Measurements from ENCODE around the gene MMP21. TPM values are rescaled to one million over a fixed set of nuclear protein-coding genes. Genes with fewer than 3 reads are reported as not detected.

MMP21 gene
- total and polyA plus RNA-seq, 2 experiments from 2014 or later: not detected

- no peaks in the 10 kb centered on the region for H3K4me1 ChIP-seq (ENCODE audit: insufficient read depth)
- DNase-seq (ENCODE audit: low spot score) (no peak), ATAC-seq (no peak)
- no peaks in the 10 kb centered on the region for H4K20me1 ChIP-seq (replicated peaks; ENCODE audit: insufficient read depth)
- H2AFZ ChIP-seq: no peak overlapping the region
- H3K27ac ChIP-seq (ENCODE audit: low read depth): no peak overlapping the region
- no peak overlapping the region for H3K4me2 ChIP-seq
- Mint-ChIP-seq H3K27ac (no peak overlapping the region), H3K36me3 (ENCODE audit: low read depth) (peaks cover 3% of the 10 kb centered on the region; the same call in 1 of the 3 replicates), H3K4me1 (no peaks in the 10 kb centered on the region; the same call in 1 of the 3 replicates), H3K4me3 (no peak overlapping the region), H3K9me3 (no peaks in the 10 kb centered on the region; the same call in 2 of the 3 replicates), H3K27me3 (ENCODE audit: insufficient read depth, low read depth, poor library complexity) (peaks cover 3% of the 10 kb centered on the region)
- H3K36me3 ChIP-seq (ENCODE audit: insufficient read depth): no peaks in the 10 kb centered on the region
- no peak for TF ChIP-seq EZH2 (IDR thresholded peaks at IDR 0.05; ENCODE audit: low read depth, unreplicated experiment)
- no peak for TF ChIP-seq CREB1 (CRISPR knock-in tag; IDR thresholded peaks at IDR 0.05; ENCODE audit: low read depth)
- no peak for TF ChIP-seq CTCF (conservative IDR thresholded peaks at IDR 0.05; ENCODE audit: low read depth in 2 of 2)
- H3K27me3 ChIP-seq (ENCODE audit: insufficient read depth): no peaks in the 10 kb centered on the region
- H3K4me3 ChIP-seq: no peak overlapping the region
- no peaks in the 10 kb centered on the region for H3K79me2 ChIP-seq (replicated peaks; ENCODE audit: insufficient read depth)
- no peaks in the 10 kb centered on the region for H3K9me2 ChIP-seq (ENCODE audit: insufficient read depth)
- no peaks in the 10 kb centered on the region for H3F3A ChIP-seq (replicated peaks; ENCODE audit: low read depth)
These were observed 10.2 kb upstream of the MMP21 start for GRCh38 chr10:125785791-125786190.

DNA sequence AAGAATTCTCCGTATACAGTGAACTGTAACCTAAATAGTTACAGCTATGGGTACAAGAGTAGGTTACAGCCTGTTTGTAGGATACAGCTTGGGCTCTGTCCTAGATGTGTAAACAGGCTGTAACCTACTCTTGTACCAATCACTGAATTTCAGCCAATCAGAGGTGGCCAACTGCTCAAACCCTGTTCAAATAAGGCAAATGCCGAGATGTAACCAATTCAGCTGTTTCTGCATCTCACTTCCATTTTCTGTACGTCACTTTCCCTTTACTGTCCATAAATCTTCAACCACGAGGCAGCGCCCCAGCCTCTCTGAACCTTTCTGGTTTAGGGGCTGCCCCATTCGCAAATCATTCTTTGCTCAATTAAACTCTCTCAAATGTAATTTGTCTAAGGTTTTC lies 8.3 kb upstream of the MMP21 start:
- Histone ChIP-seq H3K27ac (ENCODE audit: low read depth) (no peak overlapping the region), H3K27me3 (ENCODE audit: insufficient read depth) (no peaks in the 10 kb centered on the region), H3K4me3 (no peak overlapping the region), H3K36me3 (ENCODE audit: insufficient read depth) (no peaks in the 10 kb centered on the region), H3K4me1 (ENCODE audit: insufficient read depth) (no peaks in the 10 kb centered on the region), H3K4me2 (no peak overlapping the region), H3K79me2 (replicated peaks; ENCODE audit: insufficient read depth) (no peaks in the 10 kb centered on the region), H3K9me2 (ENCODE audit: insufficient read depth) (no peaks in the 10 kb centered on the region), H3F3A (replicated peaks; ENCODE audit: low read depth) (no peaks in the 10 kb centered on the region), H4K20me1 (replicated peaks; ENCODE audit: insufficient read depth) (no peaks in the 10 kb centered on the region), H2AFZ (no peak overlapping the region)
- Mint-ChIP-seq H3K27ac (no peak overlapping the region), H3K9me3 (peaks cover 4% of the 10 kb centered on the region; the same call in 2 of the 3 replicates), H3K36me3 (ENCODE audit: low read depth) (no peaks in the 10 kb centered on the region; the same call in 2 of the 3 replicates), H3K4me1 (no peaks in the 10 kb centered on the region; the same call in 1 of the 3 replicates), H3K27me3 (ENCODE audit: insufficient read depth, low read depth, poor library complexity) (peaks cover 3% of the 10 kb centered on the region), H3K4me3 (no peak overlapping the region)
- no peak for ATAC-seq
- no peak for DNase-seq (ENCODE audit: low spot score)
- TF ChIP-seq STAT1 (IDR thresholded peaks at IDR 0.05; ENCODE audit: unreplicated experiment): no peak
- no peak for TF ChIP-seq ZNF331 (CRISPR knock-in tag; IDR thresholded peaks at IDR 0.05; ENCODE audit: low read depth)
- TF ChIP-seq EZH2 (IDR thresholded peaks at IDR 0.05; ENCODE audit: low read depth, unreplicated experiment): no peak
- no peak for TF ChIP-seq CREB1 (CRISPR knock-in tag; IDR thresholded peaks at IDR 0.05; ENCODE audit: low read depth)
- TF ChIP-seq EZH2phosphoT487 (IDR thresholded peaks at IDR 0.05; ENCODE audit: unreplicated experiment): no peak
- TF ChIP-seq ZNF114 (CRISPR knock-in tag; IDR thresholded peaks at IDR 0.05): no peak
- TF ChIP-seq, protein P1, sequence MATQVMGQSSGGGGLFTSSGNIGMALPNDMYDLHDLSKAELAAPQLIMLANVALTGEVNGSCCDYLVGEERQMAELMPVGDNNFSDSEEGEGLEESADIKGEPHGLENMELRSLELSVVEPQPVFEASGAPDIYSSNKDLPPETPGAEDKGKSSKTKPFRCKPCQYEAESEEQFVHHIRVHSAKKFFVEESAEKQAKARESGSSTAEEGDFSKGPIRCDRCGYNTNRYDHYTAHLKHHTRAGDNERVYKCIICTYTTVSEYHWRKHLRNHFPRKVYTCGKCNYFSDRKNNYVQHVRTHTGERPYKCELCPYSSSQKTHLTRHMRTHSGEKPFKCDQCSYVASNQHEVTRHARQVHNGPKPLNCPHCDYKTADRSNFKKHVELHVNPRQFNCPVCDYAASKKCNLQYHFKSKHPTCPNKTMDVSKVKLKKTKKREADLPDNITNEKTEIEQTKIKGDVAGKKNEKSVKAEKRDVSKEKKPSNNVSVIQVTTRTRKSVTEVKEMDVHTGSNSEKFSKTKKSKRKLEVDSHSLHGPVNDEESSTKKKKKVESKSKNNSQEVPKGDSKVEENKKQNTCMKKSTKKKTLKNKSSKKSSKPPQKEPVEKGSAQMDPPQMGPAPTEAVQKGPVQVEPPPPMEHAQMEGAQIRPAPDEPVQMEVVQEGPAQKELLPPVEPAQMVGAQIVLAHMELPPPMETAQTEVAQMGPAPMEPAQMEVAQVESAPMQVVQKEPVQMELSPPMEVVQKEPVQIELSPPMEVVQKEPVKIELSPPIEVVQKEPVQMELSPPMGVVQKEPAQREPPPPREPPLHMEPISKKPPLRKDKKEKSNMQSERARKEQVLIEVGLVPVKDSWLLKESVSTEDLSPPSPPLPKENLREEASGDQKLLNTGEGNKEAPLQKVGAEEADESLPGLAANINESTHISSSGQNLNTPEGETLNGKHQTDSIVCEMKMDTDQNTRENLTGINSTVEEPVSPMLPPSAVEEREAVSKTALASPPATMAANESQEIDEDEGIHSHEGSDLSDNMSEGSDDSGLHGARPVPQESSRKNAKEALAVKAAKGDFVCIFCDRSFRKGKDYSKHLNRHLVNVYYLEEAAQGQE (IDR thresholded peaks at IDR 0.05; ENCODE audit: unreplicated experiment): no peak
- TF ChIP-seq ZNF462 (CRISPR knock-in tag; IDR thresholded peaks at IDR 0.05): no peak
